HEK293T (cell line): ENCODE measurements around the gene DSG4.

Experiments
- ARNT ChIP-seq: fragments of 450-650 bp; IDR thresholded peaks from 2 replicates; pipeline ENCODE4 v1.6.1; 2017; ENCODE audit warnings: mild to moderate bottlenecking
- BHLHE40 ChIP-seq: fragments of 450-650 bp; IDR thresholded peaks from 2 replicates; pipeline ENCODE4 v1.6.1; 2016; ENCODE audit warnings: mild to moderate bottlenecking, moderate library complexity, borderline replicate concordance
- ELF4 ChIP-seq: fragments of 450-650 bp; IDR thresholded peaks from 2 replicates; pipeline ENCODE4 v1.6.1; 2017; ENCODE audit warnings: antibody characterized with exemption
- FOXA1 ChIP-seq: fragments of 450-650 bp; IDR thresholded peaks from 2 replicates; pipeline ENCODE4 v1.6.1; 2016; ENCODE audit warnings: mild to moderate bottlenecking
- FOXK2 ChIP-seq: fragments of 450-650 bp; IDR thresholded peaks from 2 replicates; pipeline ENCODE4 v1.6.1; 2016; ENCODE audit warnings: mild to moderate bottlenecking
- FOXM1 ChIP-seq: fragments of 450-650 bp; IDR thresholded peaks from 2 replicates; pipeline ENCODE4 v1.6.1; 2017; ENCODE audit warnings: mild to moderate bottlenecking, borderline replicate concordance
- HDGF ChIP-seq: fragments of 450-650 bp; IDR thresholded peaks from 2 replicates; pipeline ENCODE4 v1.6.1; 2017; ENCODE audit warnings: antibody characterized with exemption, borderline replicate concordance
- L3MBTL2 ChIP-seq: fragments of 450-650 bp; conservative IDR thresholded peaks from 2 replicates; pipeline ENCODE4 v1.6.1; 2016; ENCODE audit warnings: mild to moderate bottlenecking
- SP1 ChIP-seq: fragments of 450-650 bp; IDR thresholded peaks from 2 replicates; pipeline ENCODE4 v1.6.1; 2017
- SUZ12 ChIP-seq: fragments of 450-650 bp; IDR thresholded peaks from 2 replicates; pipeline ENCODE4 v1.6.1; 2016; ENCODE audit warnings: mild to moderate bottlenecking
- ZNF384 ChIP-seq: fragments of 450-650 bp; IDR thresholded peaks from 2 replicates; pipeline ENCODE4 v1.6.1; 2016
- TF ChIP-seq, protein P1 (sequence below): fragments of 450-650 bp; IDR thresholded peaks from 2 replicates; pipeline ENCODE4 v1.6.1; 2016

DNA sequence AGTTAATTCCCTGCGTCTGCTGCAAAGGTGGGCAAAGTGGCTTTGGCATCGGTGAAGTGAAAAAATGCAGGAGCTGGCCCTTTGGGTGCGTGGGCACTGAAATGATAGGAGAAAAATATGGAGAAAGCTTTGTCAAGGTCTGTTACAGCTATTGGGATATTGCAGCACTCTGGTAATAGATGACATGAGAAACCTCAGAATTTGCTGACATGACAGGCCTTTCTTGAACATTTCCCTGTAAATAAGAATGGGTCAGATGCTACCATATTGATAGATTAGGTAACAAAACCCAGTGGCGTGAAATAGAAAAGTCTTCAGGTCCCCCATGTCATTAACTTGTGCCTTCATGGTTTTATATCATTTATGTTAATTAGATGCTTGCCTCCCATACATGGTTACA, 12.4 kb upstream of the DSG4 start:
- TF ChIP-seq FOXM1, result no peak
- no peak for TF ChIP-seq ELF4
- TF ChIP-seq SP1, result no peak
- no peak for TF ChIP-seq BHLHE40
- TF ChIP-seq HDGF, result no peak
- TF ChIP-seq FOXK2, result no peak
- TF ChIP-seq L3MBTL2, result no peak
- TF ChIP-seq ZNF384, result no peak
- no peak for TF ChIP-seq SUZ12
- no peak for TF ChIP-seq FOXA1
- TF ChIP-seq, protein P1, sequence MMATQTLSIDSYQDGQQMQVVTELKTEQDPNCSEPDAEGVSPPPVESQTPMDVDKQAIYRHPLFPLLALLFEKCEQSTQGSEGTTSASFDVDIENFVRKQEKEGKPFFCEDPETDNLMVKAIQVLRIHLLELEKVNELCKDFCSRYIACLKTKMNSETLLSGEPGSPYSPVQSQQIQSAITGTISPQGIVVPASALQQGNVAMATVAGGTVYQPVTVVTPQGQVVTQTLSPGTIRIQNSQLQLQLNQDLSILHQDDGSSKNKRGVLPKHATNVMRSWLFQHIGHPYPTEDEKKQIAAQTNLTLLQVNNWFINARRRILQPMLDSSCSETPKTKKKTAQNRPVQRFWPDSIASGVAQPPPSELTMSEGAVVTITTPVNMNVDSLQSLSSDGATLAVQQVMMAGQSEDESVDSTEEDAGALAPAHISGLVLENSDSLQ, result no peak
- TF ChIP-seq ARNT, result no peak
